ENCODE results near the gene CFAP251.
A peak's percentile ranks its signal among the peaks of the same experiment; 100 is the strongest.

The CFAP251 gene

DNA sequence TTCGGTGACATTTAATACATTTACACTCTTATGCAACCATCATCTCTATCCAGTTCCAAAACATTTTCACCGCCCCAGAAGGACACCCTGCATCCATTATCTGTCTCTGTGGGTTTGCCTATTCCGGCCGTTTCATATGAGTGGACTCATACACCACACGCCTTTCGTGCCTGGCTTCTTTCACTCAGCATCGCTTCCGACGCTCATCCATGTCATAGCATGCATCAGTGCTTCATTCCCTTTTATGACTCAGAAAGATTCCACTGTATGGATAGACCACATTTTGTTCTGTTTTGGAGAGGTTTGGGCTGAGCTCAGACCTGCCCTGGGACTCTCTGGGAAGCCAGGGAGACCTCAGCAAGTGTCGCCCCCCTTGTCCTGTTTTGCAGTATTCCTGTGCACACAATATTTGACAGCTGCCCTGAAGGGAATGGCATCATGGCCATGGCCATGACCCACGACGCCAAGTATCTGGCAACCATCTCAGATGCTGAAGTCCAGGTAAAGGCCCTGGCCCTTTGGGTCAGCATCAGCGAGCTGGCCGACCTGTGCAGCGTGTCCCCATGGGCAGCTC is 23.8 kb downstream of the CFAP251 start:
- no peak for DNase-seq

DNA sequence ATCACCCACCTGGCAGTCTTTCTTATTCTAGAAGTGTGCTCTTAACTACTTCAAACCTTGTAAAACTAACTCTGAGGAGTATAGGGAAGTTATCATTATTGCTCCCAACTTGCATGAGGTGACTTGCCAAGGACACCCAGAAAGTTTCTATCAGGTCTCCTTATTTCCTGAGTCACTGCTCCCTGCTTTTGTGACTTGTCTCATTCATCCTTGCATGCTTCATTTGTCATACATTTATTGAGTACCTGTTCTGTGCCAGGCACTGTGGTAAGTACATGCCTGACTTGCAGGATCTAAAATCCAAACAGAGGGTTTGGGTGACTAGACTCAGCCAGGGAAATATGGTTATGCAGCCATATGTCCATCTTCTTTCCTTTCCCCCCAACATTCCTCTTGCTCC is 25.5 kb downstream of the CFAP251 start:
- no peak for DNase-seq

DNA sequence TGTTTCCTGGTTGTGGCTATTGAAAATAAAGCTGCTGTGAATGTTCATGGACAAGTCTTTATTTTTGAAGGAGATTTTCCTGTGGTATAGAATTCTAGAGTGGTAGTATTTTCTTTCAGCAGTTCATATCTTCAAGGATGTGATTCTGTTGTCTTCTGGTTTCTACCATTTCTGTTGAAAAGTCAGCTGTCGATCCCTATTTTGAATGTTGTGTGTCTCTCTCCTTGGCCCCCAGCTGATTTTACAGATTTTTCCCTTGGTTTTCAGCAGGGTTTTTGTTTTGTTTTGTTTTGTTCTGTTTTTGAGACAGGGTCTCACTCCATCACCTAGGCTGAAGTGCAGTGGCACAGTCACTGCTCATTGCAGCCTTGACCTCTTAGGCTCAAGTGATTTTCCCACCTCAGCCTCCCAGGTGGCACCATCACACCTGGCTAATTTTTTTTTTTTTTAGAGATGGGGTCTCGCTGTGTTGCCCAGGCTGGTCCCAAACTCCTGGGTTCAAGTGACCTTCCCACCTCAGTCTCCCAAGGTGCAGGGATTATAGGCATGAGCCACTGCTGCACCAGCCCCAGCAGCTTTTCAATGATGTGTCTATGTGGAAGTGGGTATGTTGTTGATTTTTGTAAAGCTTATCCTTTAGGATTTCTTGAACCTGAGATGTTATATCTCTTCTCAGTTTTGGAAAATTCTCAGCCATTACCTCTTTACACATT is 28.1 kb downstream of the CFAP251 start:
- no peak for DNase-seq

DNA sequence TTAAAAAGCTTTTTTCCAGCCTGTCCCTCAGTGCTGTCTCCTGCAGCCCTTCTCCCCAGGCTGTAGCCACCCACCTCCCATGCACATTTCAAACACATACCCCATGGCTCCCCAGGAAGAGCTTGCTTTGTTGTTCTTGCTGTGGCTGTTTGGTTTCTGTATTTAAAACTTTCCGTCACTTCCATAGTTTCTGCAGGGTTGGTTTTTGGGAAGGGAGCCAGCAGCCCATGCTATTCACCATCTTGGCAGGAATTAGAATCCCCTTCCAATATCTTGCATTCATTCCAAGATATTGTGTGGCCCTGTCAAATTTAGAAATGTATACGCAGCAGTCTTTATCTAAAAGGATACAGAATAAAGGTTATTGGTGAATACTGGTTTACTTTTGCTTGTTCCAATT is 29.6 kb downstream of the CFAP251 start:
- DNase-seq = no peak

DNA sequence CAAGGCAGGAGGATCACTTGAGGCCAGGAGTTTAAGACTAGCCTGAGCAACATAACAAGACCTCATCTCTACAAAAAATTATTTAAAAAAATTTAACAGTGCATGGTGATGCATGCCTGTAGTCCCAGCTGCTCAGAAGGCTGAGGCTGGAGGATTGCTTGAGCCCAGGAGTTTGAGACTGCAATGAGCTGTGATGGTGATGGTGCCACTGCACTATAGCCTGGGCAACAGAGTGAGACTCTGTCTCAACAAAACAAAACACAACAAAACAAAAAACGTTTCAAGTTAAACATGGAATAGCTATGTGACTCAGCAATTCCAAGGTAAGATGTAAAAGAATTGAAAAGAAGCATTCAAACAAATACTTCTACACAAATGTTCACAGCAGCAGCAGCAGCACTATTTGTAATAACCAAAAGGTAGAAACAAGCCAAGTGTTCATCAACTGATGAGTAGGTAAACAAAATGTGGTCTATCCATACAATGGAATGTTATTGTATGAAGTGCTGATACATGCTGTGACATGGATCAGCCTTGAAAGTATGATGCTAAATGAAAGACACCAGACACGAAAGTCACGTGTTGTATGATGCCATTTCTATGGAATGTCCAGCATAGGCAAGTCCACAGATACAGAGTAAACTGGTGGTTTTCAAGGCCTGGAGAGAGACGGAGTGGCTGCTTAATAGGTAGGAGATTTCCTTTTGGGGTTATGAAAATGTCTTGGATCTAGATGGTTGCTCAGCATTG is 31.4 kb downstream of the CFAP251 start:
- DNase-seq = no peak

DNA sequence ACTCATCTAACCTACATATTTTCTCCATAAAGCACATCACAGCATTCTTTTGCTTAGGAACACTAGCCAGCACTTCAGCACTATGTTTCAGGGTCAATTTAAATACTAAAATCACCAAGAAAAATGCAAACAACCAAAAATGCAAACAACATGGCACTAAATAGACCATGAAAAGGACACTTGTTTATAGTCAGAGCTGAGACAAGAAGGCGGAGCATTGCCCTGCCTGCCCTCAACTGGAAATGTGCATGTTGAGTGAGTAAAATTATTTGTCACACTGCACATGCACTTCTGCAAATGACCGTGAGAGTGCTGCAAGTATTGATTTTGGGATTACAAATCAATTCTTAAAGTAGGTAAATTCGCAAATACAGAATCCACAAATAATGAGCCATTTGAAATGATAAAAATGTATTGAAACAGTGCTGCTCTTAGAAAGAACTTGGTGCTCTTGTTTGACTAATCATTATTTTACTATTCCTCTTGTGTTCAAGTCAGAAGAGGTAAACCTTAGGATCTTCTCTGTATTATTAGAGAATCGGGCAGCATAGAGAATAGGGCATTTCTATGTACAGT is 34.8 kb downstream of the CFAP251 start:
- no peak for DNase-seq

DNA sequence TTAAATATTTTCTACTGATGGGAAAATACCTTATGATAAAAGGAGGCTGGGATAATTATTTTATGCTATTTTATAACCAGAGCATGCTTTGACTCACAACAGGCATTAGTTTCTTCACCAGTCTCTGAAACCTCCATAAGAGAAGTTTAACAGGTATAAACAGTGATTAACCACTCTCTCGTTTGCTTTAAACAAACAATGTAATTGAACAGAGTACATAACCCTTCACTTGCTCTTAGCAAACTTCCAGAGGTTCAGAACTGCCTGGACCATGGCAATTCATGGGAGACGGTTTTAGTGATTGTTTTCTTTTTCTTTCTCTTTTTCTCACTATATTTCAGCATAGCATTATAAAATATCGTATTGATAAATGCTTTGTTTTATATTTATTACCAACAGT is 35.3 kb downstream of the CFAP251 start:
- no peak for DNase-seq

DNA sequence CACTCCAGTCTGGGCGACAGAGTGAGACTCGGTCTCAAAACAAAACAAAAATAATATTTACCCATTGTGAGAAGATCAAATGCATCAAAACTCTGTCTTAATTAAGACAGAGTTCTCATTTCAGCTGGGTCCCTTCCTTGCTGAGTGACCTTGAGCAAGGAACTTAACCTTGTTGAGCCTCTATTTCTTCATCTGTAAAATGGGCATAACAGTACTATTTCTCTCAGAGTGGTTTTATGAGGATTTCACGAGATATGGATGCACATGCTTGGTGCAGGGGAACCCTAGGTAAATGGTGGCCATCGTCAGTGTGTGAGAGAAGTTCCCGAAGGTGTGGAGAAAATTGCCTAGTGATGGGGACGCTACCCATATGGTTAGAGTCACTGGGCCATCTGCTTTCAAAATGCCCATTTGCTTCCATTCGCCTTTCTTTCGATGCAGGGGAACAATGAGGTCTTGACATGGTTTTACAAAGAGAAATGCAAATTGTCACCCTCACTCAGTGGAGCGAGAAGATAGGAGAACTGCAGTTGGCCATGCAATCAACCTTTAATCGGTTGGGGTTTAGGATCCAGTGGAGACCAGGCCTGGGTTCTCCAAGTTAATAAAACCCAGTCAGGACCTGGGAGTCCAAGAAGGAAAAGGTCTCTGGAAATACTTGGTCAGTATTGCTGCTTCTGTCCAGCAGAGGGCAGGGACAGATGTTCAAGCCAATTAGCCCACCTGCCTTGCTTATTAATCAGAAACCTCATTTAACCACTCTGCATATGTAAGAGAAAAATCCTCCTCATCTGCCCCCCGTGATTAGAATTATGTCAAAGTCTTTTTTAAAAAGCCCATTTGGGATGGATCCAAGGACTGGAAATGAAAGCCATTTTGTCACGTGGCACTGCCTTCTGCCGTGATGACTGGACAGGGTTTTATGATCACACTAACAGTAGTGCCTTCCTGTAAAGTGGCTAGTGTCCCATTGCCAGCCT is 37.2 kb downstream of the CFAP251 start:
- peak in 1 of 58 donors; percentile 6 for DNase-seq

DNA sequence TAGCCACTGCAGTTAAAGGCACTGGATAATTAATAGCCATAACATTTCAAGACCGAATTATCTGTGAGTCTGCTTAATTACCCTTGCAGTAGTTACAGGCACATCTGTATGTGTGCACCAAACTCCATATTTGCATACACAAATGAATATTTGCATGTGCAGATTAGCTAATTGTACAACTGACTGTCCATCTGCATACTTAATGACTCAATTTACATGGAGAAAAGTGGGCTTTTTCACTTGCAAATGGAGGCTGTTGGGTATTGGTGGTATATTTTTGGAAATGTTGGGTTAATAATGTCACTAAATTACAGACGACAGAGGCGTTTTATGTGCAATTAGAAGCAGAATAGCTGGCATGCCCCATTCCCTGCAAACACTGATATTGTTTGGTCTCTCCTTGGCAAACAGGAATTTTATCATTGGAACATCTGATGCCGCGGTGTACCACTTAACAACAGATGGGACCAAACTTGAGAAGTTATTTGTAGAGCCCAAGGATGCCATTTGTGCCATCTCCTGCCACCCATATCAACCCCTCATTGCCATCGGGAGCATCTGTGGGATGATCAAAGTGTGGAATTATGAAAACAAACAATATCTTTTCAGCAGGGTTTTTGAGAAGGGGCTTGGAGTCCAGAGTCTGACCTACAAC is 39.6 kb downstream of the CFAP251 start:
- no peak for DNase-seq

DNA sequence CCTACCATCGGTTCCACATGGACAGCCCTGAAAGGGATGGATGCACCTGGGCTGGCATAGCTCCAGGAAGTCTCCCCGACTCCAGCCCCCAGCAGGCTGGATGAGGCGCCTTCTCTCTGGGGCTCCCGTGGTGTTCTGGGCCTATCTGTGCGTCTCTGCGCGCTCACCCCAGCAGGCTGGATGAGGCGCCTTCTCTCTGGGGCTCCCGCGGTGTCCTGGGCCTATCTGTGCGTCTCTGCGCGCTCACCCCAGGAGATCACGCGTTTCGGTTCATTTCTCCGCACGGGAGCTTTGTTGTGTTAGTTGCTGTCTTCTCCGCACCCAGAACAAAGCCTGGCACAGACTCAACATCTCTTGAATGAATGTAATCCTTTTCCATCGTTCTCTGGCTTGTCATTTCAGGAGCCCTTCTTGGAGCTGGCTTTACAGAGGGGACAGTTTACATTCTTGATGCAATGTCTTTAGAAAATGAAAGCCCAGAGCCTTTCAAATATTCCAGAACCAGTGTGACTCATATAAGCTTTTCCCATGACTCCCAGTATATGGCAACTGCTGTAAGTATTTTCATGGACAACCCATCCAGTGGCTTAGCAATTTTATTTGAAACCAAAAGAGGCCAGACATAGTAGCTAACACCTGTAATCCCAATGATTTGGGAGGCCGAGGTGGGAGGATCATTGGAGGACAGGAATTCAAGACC is 40.3 kb downstream of the CFAP251 start:
- peak in 1 of 58 donors; percentile 22 for DNase-seq

DNA sequence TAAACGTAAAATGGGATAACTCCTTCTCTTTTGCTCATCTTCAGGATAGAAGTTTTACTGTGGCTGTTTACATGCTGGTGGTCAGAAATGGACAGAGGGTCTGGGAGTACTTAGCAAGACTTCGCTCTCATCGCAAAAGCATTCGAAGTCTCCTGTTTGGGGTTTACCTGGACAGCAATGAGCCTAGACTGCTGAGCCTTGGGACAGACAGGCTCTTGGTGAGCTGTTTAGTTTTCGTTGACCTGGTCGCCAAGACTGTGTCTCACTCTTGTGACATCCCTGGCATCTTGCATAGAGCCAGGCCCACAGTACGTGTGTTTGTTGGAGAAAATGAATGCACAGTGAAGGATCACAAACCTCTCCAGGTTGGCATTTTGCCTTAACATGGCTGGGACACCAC is 42.1 kb downstream of the CFAP251 start:
- no peak for DNase-seq

DNA sequence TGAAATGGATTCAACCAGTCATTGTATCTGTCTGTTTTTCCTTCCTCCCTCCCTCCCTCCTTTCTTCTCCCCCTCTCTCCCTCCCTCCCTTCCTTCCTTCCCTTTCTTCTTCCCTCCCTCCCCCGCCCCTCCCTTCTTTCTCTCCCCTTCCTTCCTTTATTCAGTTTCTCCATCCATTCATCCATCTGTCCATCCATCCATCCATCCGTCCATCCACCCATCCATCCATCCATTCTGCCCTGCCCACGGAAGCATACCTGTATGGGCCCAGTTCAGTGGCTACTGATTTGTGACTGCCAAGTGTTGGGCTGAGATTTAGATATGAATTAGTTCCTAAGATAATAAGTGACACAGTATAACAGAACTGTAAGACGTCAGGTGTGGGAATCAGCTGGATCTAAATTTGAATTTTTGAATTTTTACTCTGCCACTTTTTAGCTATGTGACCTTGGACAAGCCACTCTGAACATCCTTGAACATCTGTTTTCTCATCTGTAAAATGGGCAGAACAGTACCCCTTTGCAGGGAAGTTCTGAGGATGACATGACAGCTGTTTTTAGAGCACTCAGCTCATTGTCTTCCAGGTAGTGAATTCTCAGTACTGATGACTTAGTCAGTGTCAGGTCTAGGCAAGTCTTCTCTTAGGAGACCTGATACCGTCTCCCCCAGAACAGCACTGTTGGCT is 42.9 kb downstream of the CFAP251 start:
- no peak for DNase-seq

DNA sequence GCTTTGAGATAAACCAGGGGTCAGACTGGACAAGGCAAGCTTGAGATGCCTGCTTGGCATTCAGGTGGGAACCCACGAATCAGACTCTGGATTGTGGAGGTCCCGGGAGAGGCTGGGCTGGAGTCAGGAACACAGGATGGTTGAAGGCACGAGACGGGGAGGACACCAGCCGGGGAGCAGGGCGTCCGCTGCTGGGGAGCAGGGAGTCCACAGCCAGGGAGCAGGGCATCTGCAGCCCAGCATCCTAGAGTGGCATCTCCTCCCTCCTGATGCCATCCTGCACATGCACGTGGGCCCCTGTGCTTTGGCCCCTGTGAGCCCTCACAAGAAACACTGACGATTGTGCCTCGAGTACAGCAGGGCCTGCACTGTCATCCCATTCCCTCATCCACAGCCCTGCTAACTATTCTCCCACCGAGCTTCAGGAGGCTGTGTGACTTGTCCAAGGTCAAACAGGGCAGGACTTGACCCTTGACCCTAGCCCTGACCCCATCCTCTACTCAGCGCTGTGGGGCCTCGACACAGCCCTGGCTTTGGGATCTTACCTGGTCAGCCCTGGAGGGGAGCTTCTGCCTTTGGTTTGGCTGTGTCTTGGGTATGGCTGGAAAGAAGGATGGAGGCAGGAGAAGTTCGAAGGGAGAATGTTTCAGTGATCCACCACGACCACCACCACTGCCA is 45.1 kb downstream of the CFAP251 start:
- no peak for DNase-seq

DNA sequence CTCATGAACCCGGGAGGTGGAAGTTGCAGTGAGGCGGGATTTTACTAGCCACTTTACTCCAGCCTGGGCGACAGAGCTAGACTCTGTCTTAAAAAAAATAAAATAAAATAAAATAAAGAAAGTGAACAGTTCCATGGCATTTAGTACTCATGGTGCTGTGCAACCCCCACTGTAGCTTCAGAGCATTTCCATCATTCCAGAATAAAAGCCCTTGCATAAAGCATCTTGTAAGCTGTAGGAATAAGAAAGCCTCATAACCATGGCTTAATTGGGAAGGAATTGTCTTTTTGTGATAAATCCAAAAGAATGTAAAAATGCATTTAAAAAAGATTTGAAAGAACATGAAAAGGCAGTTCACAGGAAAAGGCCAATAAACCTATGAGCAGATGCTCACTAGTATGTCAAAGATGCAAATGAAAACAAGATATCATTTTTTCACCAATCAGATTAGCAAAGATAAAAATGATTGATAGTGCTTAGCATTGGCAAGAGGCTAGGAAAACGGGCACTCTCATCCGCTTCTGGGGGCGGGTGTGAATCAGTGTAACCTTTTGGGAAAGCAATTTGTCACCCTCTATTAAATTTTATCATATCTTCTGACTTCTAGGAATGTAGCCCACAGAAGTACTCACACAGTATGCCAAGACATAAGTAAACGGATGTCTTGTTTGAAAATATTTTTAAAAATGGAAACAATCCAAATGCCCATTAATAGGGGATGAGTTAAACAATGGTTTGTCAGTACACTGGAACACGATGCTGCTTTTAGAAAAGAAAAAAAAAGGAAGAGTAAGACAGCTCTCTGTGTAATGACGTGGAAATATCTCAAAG is 46.6 kb downstream of the CFAP251 start:
- no peak for DNase-seq

DNA sequence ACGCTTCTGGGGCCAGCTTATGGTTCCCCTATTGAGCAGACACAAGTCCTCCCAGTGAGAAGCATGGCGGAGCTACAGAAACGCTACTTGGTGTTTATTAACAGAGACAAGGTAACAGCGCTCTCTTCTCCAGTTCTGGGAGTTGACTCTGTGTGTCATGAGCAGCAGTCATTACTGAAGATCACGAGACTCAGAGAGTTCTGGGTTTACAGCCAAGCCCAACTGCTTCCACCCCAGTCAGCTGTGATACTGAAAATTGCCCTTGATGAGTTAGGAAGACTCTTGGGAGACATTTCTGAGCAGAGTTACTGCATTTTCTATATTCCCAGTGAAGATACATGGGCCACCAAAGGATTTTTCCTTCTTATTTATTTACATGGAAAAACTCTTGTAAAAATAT is 48.6 kb downstream of the CFAP251 start:
- DNase-seq = no peak

DNA sequence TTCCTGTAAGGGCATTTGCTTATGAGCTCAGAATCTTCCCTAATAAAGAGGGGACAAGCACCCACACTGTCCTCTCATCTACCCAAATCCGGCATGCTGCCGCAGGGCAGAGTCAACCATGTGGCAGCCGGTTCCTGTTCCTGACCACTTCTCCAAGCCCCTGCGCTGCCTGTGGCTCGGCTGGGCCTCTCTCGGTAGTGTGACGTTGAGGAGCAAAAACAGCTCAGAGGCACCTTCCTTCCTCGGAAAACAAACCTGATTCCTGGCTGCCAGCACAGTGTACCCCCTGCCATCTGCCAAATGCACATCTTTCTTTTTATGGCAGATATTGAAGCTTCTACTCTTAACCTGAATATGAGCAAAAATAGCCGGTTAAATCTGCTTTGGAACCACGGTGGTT is 50.5 kb downstream of the CFAP251 start:
- peak in 21 of 58 donors; percentile 3 to 38 (median 11) for DNase-seq

DNA sequence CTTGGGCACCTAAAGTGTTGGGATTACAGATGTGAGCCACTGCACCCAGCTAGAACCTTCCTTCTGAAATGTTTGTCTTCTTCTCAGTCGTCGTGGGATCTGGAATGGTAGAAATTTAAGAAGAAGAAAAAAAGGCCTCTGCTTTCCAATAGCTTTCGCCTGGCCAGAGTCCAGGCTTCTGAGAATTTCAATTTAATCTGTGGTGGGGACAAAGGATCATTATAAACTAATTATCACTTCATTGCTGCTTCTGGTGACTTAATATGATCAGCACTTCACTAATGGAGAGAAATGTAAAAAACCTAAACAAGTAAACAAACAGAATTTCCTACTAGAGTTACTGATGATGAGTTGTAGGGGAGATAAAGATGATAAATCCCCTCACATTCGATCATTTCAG is 51.3 kb downstream of the CFAP251 start:
- DNase-seq = no peak

Measured in anterior cingulate cortex (tissue), 58 donors.